Measurements from ENCODE around the gene CTXND1.

The CTXND1 gene

DNA sequence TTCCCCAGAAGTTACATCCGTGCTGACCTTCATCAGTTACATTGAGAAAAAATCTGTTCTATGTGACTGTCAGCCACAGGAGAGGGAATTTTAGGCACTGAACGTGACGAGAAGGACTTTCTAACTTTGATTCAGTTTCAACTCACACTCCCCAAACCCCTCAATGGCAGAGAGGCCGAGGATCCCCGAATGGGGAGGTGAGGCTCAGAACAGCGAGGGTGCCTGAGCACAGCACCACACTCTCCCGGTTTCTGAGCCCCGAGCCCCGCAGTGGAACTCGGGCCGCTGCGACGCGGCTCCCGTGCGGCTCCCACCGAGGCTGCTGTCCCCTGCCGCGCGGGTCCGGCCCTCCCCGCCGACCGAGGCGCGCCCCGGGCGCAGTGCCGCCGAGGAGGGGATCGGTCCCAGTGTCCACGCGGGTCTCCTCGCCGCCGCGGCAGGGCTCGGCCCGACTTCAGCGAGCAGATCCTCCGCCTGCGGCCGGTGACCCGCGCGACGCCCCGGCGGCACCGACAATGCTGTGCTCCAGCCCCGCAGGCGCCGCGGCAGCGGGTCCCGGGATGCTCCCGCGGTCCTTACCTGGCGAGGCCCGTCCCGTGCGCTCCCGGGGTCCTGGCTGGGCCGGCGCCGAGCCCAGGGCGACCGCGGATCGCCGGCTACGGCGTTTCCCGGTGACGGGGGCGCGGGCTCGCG lies 439 bp downstream of the CTXND1 start:
- no peak for DNase-seq

DNA sequence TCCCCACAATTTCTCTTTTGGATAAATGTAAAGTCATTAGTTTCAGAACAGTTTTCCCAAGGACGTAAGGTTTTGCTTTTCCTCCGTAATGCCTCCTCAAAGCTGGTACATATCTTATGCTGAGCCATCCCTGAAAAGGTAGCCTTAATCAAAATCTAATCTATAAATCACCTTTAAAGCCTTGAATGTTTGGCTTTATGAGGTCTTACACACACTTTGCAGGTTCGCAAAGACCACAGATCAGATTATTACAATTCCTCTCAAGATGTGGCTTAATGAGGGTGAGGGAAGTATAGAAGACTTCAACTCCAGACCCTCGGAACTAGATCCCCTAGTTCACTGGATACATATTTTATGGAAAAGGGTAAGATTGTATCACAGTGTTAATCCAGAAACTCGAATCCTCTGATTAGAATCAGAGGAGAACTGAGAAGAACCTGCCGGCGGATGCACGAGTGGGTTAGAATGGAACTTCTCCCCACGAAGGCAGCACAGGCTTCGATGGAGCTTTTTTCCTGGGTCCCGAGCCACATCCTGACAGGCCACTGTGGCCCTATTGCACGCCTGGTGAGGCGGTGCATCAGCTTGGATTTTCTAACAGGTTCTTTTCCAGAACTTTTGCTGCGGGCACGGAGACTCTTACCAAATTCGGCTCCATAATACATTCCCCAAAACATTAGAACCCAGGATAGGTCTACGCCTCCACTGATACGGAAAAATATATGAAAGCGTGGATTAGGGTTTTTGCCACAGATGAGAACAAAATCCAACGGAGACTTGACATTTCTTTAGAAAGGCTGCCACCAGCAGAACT lies 1.2 kb downstream of the CTXND1 start:
- no peak for DNase-seq

DNA sequence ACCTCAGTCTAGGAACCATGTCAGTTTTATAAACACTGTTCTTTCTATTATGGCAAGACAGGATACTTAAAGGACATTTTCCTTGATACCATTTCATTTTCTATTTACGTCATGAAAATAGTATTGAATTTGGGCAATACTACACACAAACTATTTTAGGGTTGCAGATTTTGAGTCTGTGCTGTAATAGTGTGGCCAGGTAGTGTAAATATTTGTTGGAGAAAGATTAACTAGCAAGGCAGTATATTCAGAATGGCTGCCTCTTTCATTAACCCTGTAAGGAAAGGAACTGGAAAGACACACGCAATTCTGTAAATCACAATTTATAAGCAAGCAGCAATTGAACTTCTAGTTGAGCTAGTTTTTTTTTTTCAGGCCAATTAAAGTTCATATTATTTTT lies 2.0 kb downstream of the CTXND1 start:
- no peak for DNase-seq

DNA sequence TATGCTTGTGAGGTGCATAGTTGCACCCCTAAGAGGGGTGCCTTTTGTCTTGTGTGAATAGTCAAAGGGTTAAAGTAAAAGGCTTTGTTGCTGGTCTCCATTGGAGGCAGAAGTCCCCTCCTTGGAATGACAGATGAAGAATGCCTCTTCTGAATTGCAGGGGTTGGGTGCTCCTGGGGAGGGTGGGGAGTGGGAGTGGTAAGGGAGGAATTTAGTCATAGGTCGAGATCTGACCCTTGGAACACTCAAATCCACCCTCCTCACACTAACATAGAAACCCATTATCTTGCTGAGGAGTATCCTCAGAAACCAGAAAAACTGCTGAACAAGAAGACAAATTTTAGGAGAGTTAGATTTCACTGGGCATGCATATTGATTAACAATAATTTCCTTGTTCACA lies 4.7 kb downstream of the CTXND1 start:
- no peak for DNase-seq

DNA sequence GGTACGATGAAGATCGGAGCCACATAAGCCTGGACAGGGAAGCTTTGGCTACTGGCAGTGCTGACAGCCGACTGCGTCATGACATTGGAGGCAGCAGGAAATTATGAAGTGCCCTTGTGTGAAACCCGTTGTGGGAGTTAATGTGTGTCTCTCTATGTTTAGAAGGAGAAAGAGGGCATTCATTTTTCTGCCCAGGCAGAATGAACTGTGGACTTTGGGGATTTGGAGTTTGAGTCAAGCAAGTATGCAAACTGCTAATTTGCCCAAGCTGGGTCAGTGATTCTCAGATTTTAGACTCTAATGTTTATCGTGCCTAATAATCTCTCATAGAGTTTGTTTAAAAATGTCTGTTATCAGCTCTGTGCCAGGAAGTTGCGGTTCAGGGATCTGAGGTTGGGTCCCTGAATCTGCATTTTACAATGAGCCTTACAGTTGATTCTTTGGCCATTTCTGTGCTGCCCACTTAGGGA lies 5.6 kb downstream of the CTXND1 start:
- no peak for DNase-seq

DNA sequence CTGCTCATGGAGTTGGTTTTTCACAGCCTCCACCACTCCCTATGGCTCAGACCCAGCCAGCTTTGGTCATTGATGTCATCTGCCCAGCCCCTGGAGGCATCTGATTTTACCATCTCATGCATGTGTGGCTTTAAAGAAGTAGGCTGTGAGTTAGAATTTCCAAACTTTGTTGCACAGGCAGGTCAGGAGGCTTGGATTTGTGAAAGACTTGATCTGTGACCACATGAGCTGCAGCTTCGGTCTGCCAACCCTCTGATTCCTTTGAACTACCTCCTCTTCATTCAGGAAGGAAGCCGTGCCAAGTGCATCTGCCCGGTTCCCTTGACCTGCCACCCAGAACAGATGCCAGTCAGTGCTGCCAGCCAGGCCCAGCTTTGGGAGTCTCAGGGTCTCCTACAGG lies 9.2 kb downstream of the CTXND1 start:
- no peak for DNase-seq

DNA sequence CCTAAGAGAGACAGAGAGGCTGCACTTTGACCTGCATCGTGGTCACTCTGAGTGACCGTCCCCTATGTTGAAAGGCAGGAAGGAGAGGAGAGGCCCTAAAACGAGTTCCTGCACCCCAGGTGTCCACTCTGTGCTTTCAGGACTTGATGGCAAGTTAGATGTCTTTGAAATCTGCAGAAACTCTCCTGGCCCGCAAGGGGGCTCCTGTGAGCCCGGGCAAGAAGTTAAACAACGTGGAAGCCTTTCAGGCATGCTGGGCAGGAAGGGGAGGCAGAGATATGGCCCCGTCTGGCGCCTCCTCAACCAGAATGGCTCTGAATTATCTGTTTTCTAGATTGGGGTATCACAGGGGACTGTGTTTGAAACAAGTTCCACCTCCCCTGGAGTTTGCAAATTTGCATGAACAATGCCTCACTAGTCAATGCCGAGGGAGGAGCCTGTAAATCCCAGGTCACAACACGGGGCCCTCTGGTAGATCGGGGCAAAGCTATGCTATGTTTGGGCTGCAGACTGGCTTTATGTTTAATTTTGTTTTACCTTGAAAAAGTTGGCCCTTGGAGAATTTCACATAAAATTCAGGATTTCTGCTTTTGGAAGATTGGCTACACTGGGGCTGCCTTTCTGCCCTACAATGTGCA lies 9.8 kb downstream of the CTXND1 start:
- DNase-seq = no peak

DNA sequence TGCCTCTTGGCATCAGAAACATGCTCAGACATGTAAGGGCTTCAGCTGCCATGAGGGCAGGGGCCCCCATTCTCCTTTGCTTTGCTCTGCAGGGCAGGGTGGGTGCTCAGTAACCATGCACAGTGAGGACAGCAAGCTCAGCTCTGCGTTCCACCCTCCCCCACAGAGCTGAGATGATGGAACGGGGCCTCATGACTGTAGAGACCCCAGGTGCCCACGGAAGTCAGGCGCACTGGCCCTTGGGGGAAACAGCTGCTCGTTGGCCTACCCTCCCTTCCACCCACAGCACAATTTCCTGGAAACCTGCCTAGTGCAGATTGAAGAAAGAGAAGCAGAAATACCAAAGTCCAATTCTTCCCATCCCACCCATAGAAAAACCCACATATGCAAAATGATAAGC lies 10.5 kb downstream of the CTXND1 start:
- DNase-seq = no peak

DNA sequence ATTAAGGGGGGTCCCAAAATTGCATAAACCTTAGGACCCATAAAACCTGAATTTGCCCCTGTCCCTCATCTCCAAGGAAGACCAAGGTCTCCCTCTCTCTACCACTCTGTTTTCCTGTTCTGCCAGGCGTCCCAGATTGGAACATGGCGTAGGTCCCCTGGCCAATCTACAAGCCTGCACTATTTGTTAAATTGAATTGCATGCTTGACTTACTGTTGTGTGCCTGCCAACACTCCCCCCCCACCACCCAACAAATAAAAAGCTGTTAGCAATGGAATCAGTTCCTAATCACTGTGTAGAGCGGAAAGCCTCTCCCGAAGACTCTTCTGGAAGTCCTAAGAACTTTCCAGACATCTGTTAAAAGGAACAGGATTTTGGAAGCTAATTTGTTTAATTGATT lies 11.7 kb downstream of the CTXND1 start:
- DNase-seq = no peak

DNA sequence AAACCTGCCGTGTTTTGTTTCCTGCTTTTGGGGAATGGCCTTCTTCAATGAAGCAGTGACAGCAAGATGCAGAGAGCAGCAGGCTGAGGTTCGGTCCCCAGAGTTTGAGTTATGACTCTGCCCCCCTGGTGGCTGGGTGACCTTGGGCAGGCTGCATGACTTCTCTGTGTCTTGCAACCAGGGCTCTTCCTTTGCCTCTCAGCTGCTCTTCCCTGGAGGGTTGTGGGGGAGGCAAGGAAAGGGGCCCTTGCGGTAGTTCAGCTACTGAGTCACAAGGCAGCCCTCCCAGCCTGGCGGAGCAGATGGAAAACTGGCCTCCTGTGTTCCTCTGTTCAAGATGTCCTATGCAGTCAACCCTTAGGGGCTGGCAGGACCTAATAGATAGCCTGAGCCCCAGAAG lies 17.1 kb downstream of the CTXND1 start:
- DNase-seq = no peak

DNA sequence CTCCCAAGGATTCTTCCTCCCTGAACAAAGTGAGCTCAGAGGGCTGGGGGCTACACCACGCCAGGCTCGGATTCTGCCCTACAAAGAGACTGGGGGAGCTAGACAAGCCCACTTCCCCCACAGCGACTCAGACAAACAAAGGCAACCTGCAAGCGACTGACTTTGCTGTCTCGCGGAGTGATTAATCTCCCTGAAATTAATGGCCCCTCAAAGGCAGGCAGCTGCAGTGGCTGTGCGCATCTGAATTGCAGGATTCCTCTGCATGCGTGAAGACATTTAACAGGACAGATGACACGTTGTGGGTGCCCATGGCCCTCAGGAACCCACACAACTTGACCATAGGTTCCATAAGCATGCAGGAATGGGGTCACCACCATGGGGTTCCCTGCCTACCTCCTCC lies 18.4 kb downstream of the CTXND1 start:
- no peak for DNase-seq

DNA sequence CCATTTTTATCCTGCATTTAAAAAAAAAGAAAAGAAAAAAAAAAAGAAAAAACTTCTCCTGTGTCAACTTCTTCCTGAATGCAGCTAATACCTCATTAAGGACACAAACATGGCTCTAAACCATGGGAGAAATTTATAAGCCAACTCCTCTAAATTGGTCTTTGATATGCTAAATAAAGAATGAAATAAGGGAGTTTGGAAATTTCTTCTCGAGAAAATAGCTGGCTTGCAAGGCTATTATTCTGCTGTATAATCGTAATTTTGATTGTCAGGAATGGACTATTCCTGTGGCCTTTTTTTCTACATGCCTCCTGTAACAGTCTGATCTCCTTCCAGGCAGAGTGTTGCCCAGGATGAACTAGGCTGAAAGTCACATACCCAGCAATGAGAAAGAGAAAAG lies 20.6 kb downstream of the CTXND1 start:
- DNase-seq = no peak

DNA sequence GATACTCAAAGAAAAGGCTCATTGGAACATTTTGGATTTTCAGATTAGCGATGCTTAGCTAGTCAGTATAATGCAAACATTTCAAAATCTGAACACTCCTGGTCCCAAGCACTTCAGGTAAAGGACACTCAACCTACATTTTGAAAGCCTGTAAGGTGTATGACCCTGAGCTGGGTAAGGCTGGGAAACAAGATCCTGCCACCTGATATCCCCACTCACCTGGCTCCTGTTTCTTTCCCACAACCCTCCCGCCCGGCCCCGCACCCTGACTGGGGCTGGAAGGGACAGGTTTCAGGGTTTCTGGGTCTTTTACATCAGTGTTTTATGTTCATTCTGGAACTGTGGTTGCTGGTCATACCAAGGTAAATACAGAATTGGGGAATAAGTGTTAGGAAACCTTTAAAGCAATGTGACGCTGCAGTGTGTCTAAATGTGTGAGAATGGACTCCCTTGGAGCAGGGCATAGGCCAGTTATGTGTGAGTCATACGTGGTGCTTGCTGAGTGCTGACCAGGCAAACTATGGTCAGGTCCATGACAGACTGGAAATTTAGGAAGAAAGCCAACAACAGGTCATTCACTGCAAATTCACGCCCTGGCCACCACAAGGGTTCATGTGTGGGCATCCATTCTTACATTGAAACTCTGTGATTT lies 22.9 kb downstream of the CTXND1 start:
- DNase-seq = no peak

DNA sequence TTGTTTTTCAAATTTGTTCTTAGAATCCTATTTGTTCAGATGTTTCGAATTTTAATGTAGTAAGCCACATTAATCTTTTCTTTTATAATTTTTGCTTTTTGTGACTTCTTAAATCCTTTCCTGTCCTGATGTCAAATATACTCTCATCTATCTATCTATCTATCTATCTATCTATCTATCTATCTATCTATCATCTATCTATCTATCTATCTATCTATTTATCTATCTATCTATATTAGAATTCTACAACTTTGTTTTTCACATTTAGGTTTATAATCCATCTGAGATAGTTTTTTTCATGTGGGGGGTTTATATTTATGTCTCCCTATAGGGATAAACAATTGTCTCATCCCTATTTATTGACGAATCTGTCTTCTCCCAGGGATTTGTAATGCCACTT lies 32.1 kb downstream of the CTXND1 start:
- no peak for DNase-seq

DNA sequence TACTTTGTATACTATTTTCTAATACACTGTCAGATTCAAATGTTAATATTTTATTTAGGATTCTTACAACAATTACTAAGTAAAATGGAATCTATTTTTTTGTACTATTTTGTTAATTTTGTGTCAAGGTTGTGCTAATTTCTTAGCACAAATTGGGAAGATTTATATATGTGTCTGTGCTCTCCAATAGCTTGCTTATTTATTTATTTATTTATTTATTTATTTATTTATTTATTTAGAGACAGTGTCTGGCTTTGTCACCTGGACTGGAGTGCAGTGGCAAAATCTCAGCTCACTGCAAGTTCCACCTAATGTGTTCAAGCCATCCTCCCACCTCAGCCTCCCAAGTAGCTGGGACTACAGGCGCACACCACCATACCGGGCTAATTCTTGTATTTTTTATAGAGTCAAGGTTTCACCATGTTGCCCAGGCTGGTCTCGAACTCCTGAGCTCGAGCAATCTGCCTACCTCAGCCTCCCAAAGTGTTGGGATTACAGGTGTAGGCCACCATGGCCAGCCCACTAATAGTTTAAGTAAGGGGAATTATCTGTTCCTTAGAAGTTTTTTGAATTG lies 34.6 kb downstream of the CTXND1 start:
- DNase-seq = no peak

DNA sequence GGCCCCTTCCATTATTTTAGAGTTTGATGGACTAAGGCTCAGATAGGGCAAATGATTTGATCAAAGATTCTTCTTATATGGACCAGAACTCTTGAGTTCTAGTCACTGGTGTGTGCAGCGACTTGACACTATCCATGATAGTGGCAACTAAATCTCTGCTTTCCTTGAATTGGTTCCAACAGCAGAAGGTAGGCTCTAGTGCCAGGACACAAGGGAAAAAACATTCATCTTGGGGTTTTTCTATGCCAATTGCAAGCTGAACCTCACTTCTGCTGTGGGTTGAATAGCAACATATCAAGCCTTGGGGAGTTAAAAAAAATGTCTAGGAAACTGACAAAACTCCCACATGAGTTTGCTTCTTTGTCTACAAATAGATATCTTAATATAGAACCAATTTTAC lies 35.1 kb downstream of the CTXND1 start:
- DNase-seq = no peak

DNA sequence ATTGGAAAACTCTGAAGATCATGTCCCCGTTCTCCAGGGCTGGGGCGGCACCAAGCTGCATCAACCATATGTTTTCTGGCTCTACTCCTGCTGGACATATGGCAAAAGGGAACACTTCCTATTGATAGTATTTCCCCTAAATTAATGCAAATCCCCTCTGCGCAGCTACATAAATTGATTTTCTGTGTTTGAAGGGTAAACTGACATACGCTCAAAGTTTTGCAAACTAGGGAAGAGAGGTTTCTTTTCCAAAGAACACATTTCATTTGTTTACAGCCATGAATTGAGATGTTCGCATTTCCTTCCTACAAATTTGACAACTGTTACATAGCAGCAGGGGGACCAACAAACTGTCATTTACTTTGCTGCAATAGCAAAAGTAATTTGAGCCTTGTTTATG lies 35.9 kb downstream of the CTXND1 start:
- no peak for DNase-seq

DNA sequence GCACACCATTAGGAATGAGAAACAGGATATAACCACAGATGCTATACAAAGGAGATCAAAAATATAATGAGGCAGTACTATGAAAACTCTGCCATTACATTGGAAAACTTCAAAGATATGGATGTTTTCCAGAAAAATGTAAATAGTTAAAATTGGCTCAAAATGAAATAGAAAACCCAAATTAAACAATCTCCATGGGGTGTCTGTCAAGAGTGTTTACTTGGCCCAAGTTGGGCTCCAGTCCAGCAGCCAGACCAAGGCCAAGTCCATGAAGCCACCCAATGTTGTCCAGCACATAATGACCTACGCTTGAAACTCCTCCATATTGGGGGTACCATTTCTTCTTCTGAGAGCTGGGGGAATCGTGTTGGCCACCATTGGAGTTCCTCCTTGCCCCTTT lies 37.1 kb downstream of the CTXND1 start:
- no peak for DNase-seq

DNA sequence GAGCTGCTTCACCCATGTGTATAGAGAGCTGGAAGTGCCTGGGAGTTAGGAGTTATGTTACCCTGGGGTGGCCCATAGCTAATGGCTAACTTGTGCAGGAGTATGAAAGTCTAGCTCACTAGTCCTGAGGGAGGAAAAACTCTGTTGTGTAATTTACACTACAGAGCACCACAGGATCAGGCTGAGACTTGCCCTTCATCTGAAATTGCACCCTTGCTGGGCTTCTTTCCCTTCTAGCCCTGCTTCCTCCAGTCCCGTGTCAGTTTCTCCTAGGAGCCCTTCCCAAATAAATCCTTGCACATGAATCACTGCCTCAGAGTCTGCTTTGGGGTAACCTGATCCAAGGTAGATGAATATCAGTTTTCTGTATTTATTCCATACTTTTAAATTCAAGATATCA lies 40.0 kb downstream of the CTXND1 start:
- DNase-seq = no peak

DNA sequence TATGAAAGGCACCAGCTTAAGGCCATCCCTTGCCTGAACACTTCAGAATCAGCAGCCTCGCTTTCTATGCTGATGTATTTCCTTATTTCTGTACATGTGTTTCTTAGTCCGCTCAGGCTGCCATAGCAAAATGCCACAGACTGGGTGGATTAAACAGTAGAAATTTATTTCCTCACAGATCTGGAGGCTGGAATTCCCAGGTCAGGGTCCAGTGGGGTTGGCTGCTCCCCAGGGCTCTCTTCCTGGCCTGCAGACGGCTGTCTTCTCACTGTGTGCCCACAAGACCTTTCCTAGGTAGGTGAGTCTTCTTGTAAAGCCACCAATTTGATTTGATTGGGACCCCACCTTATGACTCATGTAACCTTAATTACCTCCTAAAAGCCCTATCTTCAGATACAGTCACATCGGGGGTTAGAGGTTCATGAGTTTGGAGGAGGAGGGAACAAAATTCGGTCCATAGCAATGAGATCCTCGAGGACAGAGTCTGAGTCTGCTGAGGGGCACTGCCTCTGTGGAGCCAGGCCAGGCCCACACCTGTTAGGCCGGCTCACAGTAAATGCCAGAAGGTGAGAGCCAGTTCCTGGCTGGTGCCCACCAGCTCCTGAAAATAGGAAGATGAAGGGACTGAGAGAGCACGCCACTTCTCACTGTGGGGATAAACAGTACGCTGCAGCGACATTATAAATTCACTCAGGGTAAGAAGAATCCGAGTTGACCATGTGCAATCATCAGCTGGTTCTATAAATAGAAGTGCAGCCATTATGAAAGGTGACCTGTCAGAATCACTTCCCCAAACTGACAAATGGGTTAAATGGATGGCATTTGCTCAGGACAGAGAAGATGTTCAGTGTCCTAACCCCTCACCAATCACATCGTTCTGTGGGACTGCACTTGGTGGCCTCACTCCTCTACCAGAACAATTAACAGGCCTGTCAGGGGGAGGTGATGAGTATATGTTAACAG lies 41.1 kb downstream of the CTXND1 start:
- no peak for DNase-seq

DNA sequence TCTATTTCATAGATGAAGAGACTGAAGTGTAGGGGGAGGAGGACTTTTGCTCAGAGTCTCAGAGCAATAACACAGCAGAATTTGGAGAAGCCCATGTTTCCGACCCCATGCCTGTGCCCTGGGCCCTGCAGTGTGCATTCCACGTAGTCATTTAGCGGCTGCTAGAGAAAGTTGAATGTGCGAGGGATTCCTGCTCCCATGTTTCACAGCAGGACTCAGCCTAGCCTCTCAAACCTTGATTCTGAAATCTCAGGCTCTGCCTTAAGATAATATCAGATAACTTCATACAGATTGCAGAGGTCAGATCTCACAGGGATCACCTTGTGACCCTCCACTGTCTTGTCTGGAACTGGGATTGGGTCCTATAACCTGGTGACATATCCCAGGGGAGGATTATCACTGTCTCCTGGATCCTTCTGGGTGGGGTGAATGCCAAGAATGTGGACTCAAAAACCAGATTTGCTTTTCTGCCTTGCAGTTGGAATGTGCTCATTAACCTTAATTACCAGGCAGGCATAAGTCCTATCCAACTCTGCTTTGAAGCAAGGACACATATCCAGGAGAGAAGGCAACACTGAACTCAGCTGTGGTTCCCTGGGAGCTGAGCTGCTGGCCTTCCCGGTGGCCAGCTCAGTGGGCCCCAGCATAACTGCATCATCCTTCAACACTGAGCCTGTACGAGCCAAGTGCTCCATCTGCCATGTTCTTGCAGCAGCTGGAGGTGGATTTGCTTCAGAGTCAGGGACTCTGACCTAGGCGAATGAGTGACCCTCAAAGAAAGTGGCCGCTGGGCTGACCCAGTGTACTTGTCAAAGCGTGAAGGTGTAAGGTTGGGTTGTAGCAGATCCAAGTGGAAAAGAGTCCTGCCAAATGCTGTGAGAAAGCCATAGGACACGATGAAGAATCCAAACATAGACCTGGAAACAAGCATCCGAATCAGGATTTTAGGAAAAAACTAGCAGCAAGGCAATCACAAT lies 43.0 kb downstream of the CTXND1 start:
- DNase-seq = no peak
